SKM-1 treated with dmso at 0.1 percent for 144 hours (cell line): Measurements from ENCODE around the gene SBK1.
A peak's percentile ranks its signal among the peaks of the same experiment; 100 is the strongest.

ENCODE experiments used
- DNase-seq: peaks from one replicate; lab custom pipeline; 2025; ENCODE audit not compliant: unreplicated experiment; lab: John Stamatoyannopoulos, UW

Gene SBK1

DNA sequence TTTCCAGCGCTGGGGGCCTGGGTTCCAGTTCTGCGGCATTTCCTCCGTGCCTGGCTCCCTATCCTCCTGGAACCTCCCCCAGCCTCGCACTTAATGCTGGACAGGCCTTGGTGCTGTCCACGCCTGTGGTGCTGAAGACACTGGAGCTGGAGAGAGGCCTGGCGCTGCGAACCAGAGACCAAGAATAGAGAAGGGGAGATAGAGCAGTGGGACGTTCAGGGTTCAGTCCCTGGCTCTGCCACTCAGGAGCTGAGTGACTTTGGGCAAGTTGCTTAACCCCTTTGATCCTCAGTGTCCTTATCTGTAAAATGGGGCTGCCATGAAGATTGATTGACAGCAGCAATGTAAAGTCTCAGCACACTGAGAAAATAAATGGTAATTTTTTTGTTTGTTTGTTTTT is 11.9 kb downstream of the SBK1 start:
- no peak for DNase-seq

DNA sequence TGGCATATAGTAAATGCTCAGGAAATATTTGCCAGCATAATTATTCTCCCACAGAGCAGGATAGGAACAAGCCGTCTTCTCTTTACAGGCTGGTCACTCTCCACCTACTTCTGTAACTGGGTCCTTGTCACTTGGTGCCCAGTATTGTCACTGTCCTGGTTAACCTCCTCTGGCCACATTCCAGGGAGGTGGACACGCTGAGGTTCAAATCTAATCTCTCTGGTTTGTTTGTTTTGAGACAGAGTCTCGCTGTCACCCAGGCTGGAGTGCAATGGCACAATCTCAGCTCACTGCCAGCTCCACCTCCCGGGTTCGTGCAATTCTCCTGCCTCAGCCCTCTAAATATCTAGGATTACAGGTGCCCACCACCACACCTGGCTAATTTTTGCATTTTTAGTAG is 15.6 kb downstream of the SBK1 start:
- no peak for DNase-seq

DNA sequence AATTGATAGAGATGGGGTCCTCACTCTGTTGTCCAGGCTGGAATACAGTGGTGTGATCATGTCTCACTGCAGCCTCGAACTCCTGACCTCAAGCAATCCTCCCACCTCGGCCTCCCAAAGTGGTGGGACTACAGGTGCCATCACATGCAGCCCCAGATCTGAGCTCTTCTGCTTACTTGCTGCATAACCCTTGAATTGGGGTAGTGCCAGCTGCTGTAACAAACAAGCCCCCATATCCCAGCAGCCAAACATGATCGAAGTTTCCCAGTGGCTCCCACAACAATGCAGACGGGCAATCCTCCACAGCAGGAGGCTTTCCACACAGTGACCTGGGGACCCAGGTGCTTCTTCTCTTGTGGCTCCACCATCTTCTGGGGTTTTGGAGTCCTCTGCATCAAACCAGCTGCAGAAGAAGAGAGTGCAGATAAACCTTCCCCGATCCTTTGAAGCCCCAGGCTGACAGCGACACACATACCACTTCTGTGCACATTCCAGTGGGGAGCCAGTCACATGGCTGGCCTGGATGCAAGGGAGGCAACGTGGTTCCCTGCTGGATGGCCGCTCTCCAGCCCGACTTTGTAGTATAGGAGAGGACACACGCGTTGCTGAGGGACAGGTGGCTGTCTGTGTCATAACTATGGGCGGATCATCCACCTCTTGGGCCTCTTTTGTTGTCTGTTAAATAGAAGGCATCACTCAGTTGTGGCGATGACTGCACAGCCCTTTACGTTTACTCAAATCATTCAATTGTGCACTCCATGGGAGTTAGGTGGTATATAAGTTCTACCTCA is 16.7 kb downstream of the SBK1 start:
- DNase-seq = no peak

DNA sequence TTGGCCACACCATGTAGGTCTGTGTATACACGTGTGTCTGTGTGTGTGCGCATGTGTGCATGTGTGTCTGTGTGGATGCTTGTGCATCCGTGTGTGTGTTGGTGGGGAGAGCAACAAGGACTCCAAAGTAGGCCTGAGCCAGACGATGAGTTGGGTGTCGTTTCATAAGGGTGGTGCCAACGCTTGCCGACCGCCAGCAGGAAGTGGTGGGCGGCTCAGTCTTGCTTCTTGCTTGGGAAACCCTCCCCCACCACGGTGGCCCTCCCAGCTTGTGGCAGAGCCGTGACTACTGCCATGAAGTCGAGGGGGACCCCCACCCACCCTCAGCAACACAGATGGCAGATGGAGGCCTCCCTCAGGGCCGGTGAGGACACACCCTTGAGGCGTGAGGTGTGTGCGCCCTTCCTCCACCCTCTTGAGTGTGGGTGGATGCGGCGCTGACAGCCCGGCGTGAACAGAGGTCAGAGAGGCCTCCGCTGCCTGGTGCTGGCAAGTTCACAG is 17.5 kb downstream of the SBK1 start:
- DNase-seq = no peak

DNA sequence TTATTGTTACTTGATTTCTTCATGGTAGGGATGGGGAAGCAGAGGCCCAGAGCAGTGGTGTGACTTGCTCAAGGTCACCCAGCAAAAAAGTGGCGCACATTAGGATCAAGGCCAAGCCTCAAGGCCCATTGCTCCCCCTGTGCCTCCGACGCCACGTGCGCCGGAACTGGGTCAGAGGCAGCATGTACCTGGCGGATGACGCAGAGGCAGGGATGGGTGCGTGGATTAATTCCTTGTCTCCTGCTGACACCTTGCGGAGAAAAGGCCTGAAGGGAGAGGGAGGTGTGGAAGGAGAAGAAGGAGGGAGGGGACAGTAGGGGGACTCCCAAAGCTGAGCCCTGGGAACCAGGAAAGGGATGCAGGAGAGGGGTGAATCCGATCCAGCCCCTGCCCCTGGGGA is 18.5 kb downstream of the SBK1 start:
- DNase-seq = no peak

DNA sequence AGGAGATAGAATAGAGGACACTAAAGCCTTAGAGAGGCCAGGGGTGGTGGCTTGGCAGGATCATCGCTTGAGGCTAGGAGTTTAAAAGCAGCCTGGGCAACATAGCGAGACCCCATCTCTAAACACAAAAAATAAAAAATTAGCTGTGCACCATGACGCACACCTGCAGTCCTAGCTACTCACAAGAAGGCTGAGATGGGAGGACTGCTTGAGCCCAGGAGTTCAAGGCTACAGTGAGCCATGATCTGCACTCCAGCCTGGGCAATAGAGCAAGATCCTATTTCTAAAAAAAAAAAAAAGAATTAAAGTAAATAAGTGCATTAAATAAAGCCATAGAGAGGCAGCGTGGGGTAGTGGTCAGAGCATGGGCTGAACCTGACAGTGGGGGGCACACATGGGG is 19.1 kb downstream of the SBK1 start:
- DNase-seq = no peak

DNA sequence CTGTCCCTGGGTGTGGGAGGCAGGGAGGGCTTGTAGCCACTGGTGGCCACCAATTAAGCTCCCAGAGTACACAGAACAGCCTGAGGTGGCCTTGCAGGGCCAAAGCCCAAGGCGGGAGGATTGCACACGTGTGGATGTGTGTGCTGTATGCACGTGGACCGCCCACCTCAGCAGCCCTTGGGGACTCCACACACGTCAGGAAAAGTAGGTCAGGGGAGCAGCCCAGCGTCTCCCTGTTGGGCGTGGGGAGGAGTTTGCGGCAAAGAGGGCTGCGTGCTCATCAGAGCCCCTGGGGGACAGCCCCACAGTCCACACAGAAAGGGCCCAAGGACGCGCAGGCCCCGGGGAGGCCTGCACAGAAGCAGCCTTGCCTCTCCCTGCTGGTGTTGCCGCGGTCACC is 19.6 kb downstream of the SBK1 start:
- no peak for DNase-seq

DNA sequence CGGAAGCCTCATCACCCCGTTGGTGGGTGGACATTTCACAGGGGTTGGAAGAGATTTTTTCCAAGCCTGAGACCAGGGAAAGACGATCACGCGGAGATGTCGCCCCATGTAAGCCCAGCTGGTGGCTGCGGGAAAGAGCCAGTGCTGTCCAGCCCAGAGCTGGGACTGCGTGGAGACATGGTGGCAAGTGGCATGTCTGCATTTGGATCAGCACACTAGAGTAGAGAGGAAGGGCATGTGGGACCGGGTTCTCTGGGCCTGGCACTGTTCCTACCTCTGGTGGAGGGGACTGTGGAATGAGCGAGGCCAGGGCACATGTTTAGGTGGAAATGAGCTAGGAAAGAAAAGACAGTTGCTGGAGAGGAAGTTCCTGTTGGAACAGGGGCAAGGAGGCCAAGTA is 20.0 kb downstream of the SBK1 start:
- no peak for DNase-seq

DNA sequence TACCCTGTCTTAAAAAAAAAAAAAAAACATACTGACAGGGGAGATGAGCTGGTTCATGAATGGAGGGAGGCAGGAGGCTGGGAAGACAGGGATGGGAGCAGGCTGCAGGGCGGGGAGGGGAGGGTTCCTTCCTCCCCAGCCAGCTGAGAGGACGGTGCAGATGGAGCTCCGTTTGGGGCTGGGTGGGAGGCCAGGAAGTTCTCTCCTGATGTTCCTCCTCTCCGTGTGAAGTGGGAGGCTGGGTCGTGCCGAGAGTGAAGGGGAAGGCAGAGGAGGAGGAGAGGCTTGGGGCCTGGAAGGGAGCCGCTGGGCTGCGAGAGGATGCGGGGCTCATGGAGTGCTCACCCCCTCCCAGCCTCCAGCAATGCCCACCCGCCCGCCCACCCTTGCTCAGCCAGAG is 21.3 kb downstream of the SBK1 start:
- no peak for DNase-seq

DNA sequence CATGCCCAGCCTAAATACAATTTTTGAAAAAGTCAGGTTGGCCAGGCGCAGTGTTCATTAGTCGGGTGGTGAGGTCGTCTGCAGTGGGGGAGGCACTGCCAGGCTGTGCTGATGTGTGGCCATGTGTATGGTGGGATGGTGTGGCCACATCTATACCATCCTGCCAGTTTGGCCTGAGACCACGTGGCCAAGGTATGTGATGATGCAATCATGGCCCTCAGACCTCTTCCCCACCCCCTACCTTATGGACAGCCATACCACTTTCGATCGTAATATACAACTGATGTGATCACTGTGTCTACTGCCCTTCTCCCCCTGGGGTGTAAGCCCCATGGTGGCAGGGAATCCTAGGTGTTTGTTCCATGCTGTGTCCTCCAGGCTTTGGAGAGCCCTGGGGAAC is 23.7 kb downstream of the SBK1 start:
- DNase-seq = no peak

DNA sequence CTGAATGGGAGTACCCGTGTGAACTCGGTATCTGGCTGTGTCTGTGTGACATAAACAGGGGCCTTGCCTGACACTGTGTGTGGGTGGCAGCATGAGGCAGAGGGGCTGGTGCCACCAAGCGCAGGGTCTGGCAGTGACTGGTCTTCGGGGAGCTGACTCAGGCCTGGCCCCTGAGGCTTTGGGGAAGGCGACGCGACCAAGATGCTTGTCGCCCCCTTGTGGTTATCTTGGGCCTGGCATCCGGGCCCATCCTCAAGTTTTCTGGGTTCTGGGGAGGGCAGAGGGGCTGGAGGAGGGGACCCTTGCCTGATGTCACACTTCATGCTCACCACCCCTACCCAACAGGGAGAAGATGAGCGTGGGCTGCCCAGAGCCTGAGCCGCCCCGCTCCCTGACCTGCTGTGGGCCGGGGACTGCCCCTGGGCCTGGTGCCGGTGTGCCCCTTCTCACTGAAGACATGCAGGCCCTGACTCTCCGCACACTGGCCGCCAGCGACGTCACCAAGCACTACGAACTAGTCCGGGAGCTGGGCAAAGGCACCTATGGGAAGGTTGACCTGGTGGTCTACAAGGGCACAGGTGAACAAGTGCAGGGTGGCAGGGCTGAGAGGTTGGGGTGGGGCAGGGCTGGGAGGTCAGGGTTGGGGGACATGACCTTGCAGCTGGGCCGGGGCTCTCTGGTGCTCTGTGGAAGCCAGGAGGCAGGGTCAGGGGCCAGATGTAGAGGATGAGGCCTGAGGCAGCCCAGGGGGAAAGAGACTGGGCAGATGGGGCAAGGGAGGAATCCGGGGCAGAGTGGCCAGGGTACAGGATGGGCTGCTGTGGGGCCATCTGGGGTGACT is 24.9 kb downstream of the SBK1 start:
- peak; percentile 68 for DNase-seq

DNA sequence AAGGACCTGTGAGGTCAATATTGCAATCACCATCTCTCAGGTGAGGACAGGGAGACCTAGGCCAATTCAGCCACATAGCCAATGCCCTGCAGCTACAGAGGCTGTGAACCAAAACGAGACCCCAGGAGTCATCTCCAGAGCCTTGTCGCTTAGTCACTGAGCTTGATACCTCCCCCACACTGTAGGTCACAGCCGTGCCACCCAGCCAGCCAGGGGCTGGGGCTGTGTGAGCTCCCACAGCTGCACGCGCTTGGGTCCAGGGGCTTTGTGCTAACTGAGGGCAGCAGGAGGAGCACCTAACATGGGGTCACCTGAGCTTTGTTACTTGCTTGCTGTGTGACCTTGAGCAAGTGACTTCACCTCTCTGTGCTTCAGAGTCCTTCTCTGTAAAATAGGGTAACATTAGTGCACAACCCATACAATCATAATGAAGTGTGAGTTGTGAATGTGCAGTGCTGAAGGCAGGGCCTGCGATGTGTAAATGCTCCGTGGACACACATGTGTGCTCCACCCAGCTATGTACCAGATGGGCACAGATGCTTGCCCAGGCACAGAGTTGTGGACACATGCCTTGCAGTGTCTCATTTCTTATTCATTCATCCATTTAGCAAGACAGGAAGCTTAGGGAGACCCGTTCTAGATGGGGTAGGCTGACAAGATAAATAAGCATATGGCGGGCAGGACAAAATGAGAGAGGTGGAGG is 25.9 kb downstream of the SBK1 start:
- DNase-seq = no peak

DNA sequence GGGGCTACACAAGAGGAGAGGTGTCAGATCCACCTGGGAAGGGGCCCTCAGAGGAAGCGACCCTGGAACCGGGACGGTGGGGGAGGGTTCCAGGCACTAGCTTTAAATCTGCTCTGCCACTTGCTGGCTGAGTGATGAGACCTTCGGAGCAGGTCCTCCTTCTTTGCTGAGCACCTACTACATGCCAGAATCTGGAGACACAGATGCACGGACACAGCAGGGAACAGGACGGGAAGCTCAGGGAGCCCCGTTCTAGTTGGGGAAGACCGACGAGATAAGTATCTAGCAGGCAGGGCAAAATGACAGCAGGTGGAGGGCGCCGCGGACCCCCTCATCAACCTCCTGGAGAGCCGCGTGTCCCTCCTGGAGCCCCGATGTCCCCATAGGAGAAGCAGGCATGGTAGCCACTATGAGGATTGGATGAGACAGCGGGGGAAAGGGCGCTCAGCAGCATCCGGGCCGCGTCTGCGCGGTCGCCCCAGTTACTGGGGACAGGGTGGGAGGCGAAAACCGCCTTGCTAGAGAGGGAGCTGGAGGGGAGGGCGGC is 27.2 kb downstream of the SBK1 start:
- no peak for DNase-seq

DNA sequence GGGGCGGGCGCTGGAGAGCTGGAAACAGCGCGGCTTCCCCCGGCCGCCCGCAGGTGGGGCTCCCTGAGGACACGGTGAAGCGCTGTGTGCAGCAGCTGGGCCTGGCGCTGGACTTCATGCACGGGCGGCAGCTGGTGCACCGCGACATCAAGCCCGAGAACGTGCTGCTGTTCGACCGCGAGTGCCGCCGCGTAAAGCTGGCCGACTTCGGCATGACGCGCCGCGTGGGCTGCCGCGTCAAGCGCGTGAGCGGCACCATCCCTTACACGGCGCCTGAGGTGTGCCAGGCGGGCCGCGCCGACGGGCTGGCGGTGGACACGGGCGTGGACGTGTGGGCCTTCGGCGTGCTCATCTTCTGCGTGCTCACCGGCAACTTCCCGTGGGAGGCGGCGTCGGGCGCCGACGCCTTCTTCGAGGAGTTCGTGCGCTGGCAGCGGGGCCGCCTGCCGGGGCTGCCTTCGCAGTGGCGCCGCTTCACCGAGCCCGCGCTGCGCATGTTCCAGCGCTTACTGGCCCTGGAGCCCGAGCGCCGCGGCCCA is 27.8 kb downstream of the SBK1 start:
- DNase-seq = no peak

DNA sequence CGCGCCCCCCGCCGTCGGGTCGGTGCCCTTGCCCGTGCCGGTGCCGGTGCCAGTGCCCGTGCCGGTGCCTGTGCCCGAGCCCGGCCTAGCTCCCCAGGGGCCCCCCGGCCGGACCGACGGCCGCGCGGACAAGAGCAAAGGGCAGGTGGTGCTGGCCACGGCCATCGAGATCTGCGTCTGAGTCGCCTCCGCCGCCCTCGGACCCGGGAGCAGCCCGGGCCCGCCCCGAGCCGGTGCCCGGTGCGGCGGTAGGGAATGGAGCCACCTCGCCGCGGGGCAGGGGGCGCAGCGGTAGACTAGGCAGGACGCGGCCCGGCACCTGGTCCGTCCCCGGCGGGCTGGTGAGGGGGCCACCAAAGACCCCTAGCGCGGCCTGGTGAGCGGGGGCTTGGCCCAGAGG is 28.4 kb downstream of the SBK1 start:
- DNase-seq = no peak

DNA sequence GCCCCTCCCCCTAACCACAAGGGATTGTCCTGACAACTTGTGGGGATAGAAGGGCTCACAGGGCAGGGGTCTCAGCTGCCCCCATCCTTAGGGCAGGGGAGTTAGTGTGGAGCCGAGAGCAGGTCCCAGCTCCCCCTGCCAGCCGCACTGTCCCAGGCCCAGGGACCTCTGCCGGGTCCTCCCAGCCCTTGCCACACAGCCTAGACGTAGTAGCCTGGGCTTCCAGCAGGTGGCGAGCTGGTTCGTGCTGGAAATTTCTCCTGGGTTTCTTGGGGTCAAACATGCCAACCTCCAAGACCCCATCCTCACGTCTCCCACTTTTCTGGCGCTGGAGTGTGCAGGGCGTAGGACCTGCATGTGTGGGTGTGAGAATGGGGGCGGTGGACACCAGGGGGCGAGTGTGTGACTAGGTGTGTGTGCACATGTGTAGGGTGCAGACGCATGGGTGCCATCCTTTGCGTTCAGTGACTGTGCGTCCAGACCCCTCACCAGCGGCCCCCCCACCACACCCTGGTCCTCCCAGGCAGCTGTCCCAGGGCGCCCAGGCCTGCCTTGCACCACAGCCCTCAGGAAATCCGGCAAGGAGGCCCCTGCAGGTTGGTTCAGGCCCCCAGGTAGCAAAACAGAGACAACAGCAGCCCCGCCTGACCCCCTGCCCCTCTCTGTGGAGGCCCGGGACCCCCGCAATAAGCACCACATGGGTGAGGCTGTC is 29.5 kb downstream of the SBK1 start:
- peak; percentile 19 for DNase-seq

DNA sequence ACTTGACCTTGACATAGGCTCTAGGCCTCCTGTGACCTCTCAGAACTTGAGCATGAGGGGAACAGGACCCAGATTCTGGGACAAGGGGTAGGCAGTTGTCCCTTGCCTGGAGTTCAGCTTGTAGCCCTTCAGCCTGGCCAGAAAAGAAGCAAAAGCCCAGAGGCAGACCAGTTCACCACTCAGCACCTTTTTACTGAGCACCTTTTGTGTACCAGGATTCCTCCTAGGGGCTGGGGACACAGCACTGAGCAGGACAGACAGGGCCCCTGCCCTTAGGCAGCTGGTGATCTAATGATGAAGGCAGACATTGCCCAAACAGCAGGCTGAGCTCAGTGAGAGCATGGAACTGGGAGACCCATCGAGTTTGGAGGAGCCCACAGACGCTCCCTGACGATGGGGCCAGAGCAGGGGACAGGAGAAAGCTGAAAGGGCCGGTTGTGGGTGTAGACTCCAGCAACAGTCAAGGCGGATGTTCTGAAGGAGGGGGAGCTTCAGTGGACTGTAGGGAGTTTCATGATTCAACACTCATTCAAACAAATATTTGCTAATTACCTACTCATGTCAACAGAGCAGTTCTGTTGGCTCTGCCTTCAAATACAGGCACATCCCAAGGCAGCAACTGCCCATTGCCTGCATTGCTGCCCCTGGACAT is 32.0 kb downstream of the SBK1 start:
- DNase-seq = no peak

DNA sequence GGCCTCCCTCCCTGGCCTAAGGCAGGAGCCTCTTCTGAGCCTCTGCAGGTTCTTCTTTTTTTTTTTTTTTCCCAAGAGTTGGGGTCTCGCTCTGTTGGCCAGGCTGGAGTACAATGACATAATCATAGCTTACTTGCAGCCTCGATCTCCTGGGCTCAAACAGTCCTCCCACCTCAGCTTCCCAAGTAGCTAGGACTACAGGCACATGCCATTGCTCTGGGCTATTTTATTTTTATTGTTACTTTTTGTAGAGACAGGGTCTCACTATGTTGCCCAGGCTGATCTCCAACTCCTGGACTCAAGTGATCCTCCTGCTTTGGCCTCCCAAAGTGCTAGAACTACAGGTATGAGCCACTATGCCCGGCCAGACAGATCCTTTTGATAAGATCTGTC is 32.6 kb downstream of the SBK1 start:
- DNase-seq = no peak

DNA sequence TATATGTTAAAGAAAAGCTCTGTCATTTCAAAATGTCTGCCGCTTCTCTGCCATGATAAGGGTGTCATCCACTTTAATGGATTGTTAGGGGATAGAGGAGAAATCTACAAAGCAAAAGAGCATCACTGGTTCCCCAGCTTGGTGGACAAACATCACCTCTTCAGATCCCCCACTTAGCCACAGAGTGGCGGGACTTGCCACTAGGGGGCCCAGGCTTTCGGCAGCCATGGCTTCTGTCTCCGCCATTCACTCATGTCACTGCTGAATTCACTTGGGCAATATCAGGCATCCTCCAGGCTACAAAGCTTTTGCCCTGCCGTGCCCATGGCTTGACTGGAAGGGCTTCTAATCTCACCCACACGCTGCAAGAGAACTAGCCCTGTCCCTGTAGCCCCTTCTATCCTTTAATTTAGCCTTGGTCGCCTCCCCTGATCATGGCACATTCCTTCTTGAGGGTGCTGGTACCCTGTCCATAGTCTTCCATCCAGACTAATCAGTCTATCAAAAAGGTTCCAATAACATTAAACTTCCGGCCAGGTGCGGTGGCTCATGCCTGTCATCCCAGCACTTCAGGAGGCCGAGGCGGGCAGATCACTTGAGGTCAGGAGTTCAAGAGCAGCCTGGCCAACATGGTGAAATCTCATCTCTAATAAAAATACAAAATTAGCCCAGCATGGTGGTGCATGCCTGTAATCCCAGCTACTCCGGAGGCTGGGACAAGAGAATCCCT is 34.7 kb downstream of the SBK1 start:
- DNase-seq = peak; percentile 51
